NCI-H2171 (cell line): Measurements from ENCODE around the gene GLI3.

ENCODE experiments used
- DNase-seq: peaks from one replicate; lab custom pipeline; 2025; lab: John Stamatoyannopoulos, UW

The GLI3 gene

GRCh38 chr7:42081671-42082070 lies 155.3 kb downstream of the GLI3 start:
- no peak for DNase-seq

- DNase-seq, result no peak
Observed at GRCh38 chr7:42080841-42081586, 156.0 kb downstream of the GLI3 start.

GRCh38 chr7:42077271-42078135 lies 159.5 kb downstream of the GLI3 start:
- DNase-seq, result no peak

GRCh38 chr7:42076870-42077269 lies 160.1 kb downstream of the GLI3 start:
- DNase-seq, result no peak

GRCh38 chr7:42075418-42075817 lies 161.6 kb downstream of the GLI3 start:
- no peak for DNase-seq

- no peak for DNase-seq
Observed at GRCh38 chr7:42074076-42074475, 162.9 kb downstream of the GLI3 start.

- no peak for DNase-seq
Observed at GRCh38 chr7:42071372-42072261, 165.4 kb downstream of the GLI3 start.

GRCh38 chr7:42070068-42070467 lies 166.9 kb downstream of the GLI3 start:
- DNase-seq, result no peak

- DNase-seq, result no peak
Observed at GRCh38 chr7:42069590-42069989, 167.4 kb downstream of the GLI3 start.

- DNase-seq, result no peak
Observed at GRCh38 chr7:42068554-42069280, 168.3 kb downstream of the GLI3 start.

- DNase-seq, result no peak
Observed at GRCh38 chr7:42065942-42066341, 171.1 kb downstream of the GLI3 start.

- DNase-seq, result no peak
Observed at GRCh38 chr7:42065015-42065414, 172.0 kb downstream of the GLI3 start.

- no peak for DNase-seq
Observed at GRCh38 chr7:42064534-42064933, 172.5 kb downstream of the GLI3 start.

GRCh38 chr7:42059275-42059674 lies 177.7 kb downstream of the GLI3 start:
- no peak for DNase-seq

- DNase-seq, result no peak
Observed at GRCh38 chr7:42057331-42057730, 179.7 kb downstream of the GLI3 start.

- no peak for DNase-seq
Observed at GRCh38 chr7:42055171-42055570, 181.8 kb downstream of the GLI3 start.

- no peak for DNase-seq
Observed at GRCh38 chr7:42053834-42054233, 183.2 kb downstream of the GLI3 start.

GRCh38 chr7:42049761-42050160 lies 187.2 kb downstream of the GLI3 start:
- DNase-seq, result no peak

GRCh38 chr7:42046483-42046882 lies 190.5 kb downstream of the GLI3 start:
- DNase-seq, result no peak

GRCh38 chr7:42045961-42046360 lies 191.0 kb downstream of the GLI3 start:
- DNase-seq, result no peak

GRCh38 chr7:42039921-42040320 lies 197.1 kb downstream of the GLI3 start:
- no peak for DNase-seq

GRCh38 chr7:42035210-42035609 lies 201.8 kb downstream of the GLI3 start:
- DNase-seq, result no peak
